HUES48 (cell line): Measurements from ENCODE around the gene SLAMF9.

Experiments
- H3K27ac ChIP-seq: one replicate; pipeline ENCODE4 v1.7.0; 2013; ENCODE audit warnings: low read depth, low read length, inconsistent platforms
- H3K27me3 ChIP-seq: 2 replicates; pipeline ENCODE4 v1.6.1; 2013; ENCODE audit warnings: mild to moderate bottlenecking, low read length; ENCODE audit not compliant: control insufficient read depth, insufficient read depth
- H3K36me3 ChIP-seq: 2 replicates; pipeline ENCODE4 v1.6.1; 2013; ENCODE audit warnings: low read length; ENCODE audit not compliant: control insufficient read depth, insufficient read depth
- H3K4me1 ChIP-seq: 2 replicates; pipeline ENCODE4 v1.6.1; 2013; ENCODE audit warnings: mild to moderate bottlenecking, low read length; ENCODE audit not compliant: control insufficient read depth, insufficient read depth
- H3K4me3 ChIP-seq: 2 replicates; pipeline ENCODE4 v1.5.1; 2013; ENCODE audit warnings: mild to moderate bottlenecking, low read depth, low read length
- H3K9ac ChIP-seq: 2 replicates; pipeline ENCODE4 v1.6.1; 2013; ENCODE audit warnings: mild to moderate bottlenecking, low read depth, low read length, moderate library complexity
- H3K9me3 ChIP-seq: 2 replicates; pipeline ENCODE4 v1.6.1; 2013; ENCODE audit warnings: low read length; ENCODE audit not compliant: control insufficient read depth, insufficient read depth

The SLAMF9 gene

GRCh38 chr1:159960721-159961381 is 6.8 kb upstream of the SLAMF9 start:
- Histone ChIP-seq H3K9me3 (no peaks in the 10 kb centered on the region), H3K27me3 (no peaks in the 10 kb centered on the region), H3K9ac (no peak overlapping the region), H3K27ac (no peak overlapping the region), H3K4me3 (no peak overlapping the region), H3K36me3 (no peaks in the 10 kb centered on the region), H3K4me1 (0 out of 2 replicates have a peak, but pooled peaks cover 3% of the 10 kb centered on the region)

DNA sequence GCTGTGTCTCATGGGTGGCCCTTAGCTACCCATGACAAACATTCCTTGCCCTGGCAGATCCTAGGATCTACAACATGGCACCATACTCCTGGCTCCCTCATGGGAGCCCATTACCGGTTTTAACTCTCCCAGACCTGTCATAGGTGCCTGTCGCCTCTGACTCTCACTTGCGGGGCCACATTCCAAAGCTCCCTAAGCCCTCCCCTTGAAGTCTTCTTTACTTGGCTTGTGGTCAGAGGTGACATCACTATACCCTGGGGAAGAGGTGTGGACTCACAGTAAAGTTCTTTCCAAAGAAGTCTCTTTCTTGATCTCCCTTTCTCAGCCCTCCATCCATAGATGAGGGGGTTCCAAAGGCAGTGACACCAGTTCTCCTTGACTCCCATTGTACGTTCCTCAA is 5.4 kb upstream of the SLAMF9 start:
- Histone ChIP-seq H3K27ac (no peak overlapping the region), H3K4me1 (0 out of 2 replicates have a peak, but pooled peaks cover 3% of the 10 kb centered on the region), H3K9me3 (no peaks in the 10 kb centered on the region), H3K9ac (no peak overlapping the region), H3K27me3 (no peaks in the 10 kb centered on the region), H3K36me3 (no peaks in the 10 kb centered on the region), H3K4me3 (no peak overlapping the region)

DNA sequence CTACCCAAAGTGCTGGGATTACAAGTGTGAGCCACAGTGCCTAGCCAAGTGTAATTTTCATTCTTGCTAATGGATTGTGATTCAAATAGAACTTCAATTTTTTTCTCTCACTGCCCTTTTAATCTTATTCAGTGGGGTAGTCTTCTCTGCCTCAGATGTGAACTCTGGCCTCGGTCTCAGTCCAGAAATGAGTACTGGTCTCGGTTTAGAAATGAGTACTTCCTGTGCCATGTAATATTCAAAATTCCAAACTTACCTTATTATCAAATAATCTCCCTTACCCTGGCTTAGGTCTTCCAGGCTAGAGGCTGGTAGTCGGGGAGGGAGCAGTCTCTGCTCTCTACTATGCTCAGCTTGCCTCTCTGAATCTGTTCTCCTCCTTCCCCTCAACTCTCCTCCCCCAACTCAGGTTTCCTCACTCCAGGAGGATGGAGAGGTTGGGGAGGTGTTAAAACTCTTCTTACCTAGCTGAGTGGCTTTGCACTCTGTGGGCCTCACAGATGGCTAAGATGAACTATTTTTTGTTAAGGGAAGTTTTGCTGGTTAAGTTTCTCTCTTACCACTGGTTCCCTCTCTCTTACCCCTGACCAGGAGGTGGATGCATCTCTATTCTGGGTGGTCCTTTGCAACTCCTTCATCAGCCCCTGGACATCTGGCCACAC is 4.8 kb upstream of the SLAMF9 start:
- no peaks in the 10 kb centered on the region for H3K4me1 ChIP-seq
- H3K36me3 ChIP-seq, result no peaks in the 10 kb centered on the region
- no peaks in the 10 kb centered on the region for H3K27me3 ChIP-seq
- no peak overlapping the region for H3K4me3 ChIP-seq
- H3K9me3 ChIP-seq, result no peaks in the 10 kb centered on the region
- no peak overlapping the region for H3K27ac ChIP-seq
- no peak overlapping the region for H3K9ac ChIP-seq

GRCh38 chr1:159957824-159958268 is 3.8 kb upstream of the SLAMF9 start:
- no peak overlapping the region for H3K4me3 ChIP-seq
- no peaks in the 10 kb centered on the region for H3K36me3 ChIP-seq
- no peaks in the 10 kb centered on the region for H3K4me1 ChIP-seq
- no peak overlapping the region for H3K27ac ChIP-seq
- H3K27me3 ChIP-seq, result no peaks in the 10 kb centered on the region
- no peak overlapping the region for H3K9ac ChIP-seq
- H3K9me3 ChIP-seq, result no peaks in the 10 kb centered on the region

- Histone ChIP-seq H3K9me3 (no peaks in the 10 kb centered on the region), H3K27me3 (no peaks in the 10 kb centered on the region), H3K27ac (no peak overlapping the region), H3K4me1 (no peaks in the 10 kb centered on the region), H3K36me3 (no peaks in the 10 kb centered on the region), H3K9ac (no peak overlapping the region), H3K4me3 (no peak overlapping the region)
Observed at GRCh38 chr1:159955456-159955855, 1.4 kb upstream of the SLAMF9 start.

GRCh38 chr1:159952932-159953331 is 1.1 kb downstream of the SLAMF9 start:
- no peak overlapping the region for H3K9ac ChIP-seq
- H3K36me3 ChIP-seq, result no peaks in the 10 kb centered on the region
- H3K4me1 ChIP-seq, result no peaks in the 10 kb centered on the region
- H3K27ac ChIP-seq, result no peak overlapping the region
- no peaks in the 10 kb centered on the region for H3K9me3 ChIP-seq
- no peaks in the 10 kb centered on the region for H3K27me3 ChIP-seq
- no peak overlapping the region for H3K4me3 ChIP-seq

DNA sequence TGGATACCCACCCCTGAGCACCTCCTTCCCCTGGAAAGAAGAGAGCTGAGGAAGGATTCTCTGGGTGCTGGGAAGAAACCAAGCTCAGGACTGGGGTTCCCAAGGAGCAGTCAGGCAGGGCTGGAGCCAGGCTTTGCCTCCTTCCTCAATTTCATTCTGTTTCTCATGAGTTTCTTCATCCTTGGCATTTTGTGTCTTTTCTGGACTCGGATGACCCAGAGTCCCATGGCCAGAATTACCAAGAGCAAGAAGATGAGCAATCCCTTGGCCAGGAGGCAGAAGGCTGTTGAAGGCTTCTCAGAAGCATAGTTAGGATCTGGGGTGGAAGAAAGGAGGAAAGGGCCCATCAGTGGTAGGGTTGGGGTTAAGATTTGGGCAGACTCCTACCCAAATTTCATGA is 2.5 kb downstream of the SLAMF9 start:
- Histone ChIP-seq H3K27me3 (no peaks in the 10 kb centered on the region), H3K36me3 (no peaks in the 10 kb centered on the region)

DNA sequence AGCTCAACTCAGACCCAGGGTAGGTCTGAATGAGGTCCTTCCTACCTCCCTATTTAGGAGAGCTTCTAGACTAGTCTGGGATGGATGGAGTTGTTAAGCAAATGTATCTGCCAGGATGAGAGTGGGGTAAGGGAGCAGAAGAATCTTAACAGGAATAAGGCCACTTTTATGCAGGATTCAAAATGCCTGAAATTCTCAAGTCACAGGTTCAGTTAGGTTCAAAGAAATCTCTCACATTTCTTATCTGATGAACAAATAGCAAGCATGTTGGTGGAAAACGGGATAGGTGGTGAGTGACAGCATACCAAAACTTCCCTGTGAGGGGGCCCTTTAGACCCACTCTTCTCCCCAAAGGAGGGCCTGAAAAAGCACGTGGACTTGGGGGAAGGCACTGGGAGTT is 3.0 kb downstream of the SLAMF9 start:
- H3K4me1 ChIP-seq, result peaks cover 9% of the 10 kb centered on the region
- no peaks in the 10 kb centered on the region for H3K36me3 ChIP-seq
- H3K4me3 ChIP-seq, result no peak overlapping the region
- H3K27ac ChIP-seq, result no peak overlapping the region
- no peaks in the 10 kb centered on the region for H3K9me3 ChIP-seq
- H3K27me3 ChIP-seq, result no peaks in the 10 kb centered on the region
- H3K9ac ChIP-seq, result no peak overlapping the region

More for the DNA sequence above, 2.5 kb downstream of the SLAMF9 start:
- H3K27ac ChIP-seq, result no peak overlapping the region
- peaks cover 4% of the 10 kb centered on the region for H3K4me1 ChIP-seq
- H3K9me3 ChIP-seq, result no peaks in the 10 kb centered on the region
- H3K4me3 ChIP-seq, result no peak overlapping the region
- H3K9ac ChIP-seq, result no peak overlapping the region

- H3K4me3 ChIP-seq, result no peak overlapping the region
- H3K9ac ChIP-seq, result no peak overlapping the region
- H3K4me1 ChIP-seq, result peaks cover 10% of the 10 kb centered on the region
- no peaks in the 10 kb centered on the region for H3K27me3 ChIP-seq
- H3K27ac ChIP-seq, result no peak overlapping the region
- no peaks in the 10 kb centered on the region for H3K36me3 ChIP-seq
- H3K9me3 ChIP-seq, result no peaks in the 10 kb centered on the region
Observed at GRCh38 chr1:159949981-159950381, 4.1 kb downstream of the SLAMF9 start.

- no peaks in the 10 kb centered on the region for H3K9me3 ChIP-seq
- no peaks in the 10 kb centered on the region for H3K36me3 ChIP-seq
- H3K27me3 ChIP-seq, result no peaks in the 10 kb centered on the region
- no peak overlapping the region for H3K27ac ChIP-seq
- H3K4me3 ChIP-seq, result no peak overlapping the region
- peaks cover 18% of the 10 kb centered on the region for H3K4me1 ChIP-seq
- no peak overlapping the region for H3K9ac ChIP-seq
Observed at GRCh38 chr1:159949123-159949522, 4.9 kb downstream of the SLAMF9 start.

GRCh38 chr1:159947942-159948341 is 6.1 kb downstream of the SLAMF9 start:
- Histone ChIP-seq H3K9me3 (no peaks in the 10 kb centered on the region), H3K36me3 (no peaks in the 10 kb centered on the region), H3K27ac (no peak overlapping the region), H3K4me3 (no peak overlapping the region), H3K9ac (no peak overlapping the region), H3K27me3 (no peaks in the 10 kb centered on the region), H3K4me1 (peaks cover 21% of the 10 kb centered on the region)
